Glomerular endothelial cell (primary cell): ENCODE measurements around the gene NLGN2. TPM values are rescaled to one million over a fixed set of nuclear protein-coding genes. Genes with fewer than 3 reads are reported as not detected.

Source experiments
- DNase-seq: peaks from one replicate; pipeline ENCODE4 v3.0.0-alpha.2; 2011; ENCODE audit warnings: low read depth, low spot score; ENCODE audit errors: extremely low read depth
- total RNA-seq: library from RNA; depleted of rRNA; stranded (reverse); fragments of >200 nt; gene quantifications from 2 replicates; pipeline ENCODE4 v1.2.3, GENCODE V29; 2015

NLGN2 gene
- total RNA-seq, 1 donor from 2014 or later: 21.7 TPM

GRCh38 chr17:7411427-7411750 is 3.7 kb downstream of the NLGN2 start:
- no peak for DNase-seq

- no peak for DNase-seq
Observed at GRCh38 chr17:7413346-7413985, 5.8 kb downstream of the NLGN2 start.

- DNase-seq: no peak
Observed at GRCh38 chr17:7414837-7415236, 7.2 kb downstream of the NLGN2 start.

- DNase-seq: no peak
Observed at GRCh38 chr17:7415784-7416183, 8.1 kb downstream of the NLGN2 start.

- DNase-seq: no peak
Observed at GRCh38 chr17:7416323-7416722, 8.7 kb downstream of the NLGN2 start.

GRCh38 chr17:7417056-7417655 is 9.5 kb downstream of the NLGN2 start:
- DNase-seq: no peak

GRCh38 chr17:7418472-7419152 is 11.0 kb downstream of the NLGN2 start:
- no peak for DNase-seq

GRCh38 chr17:7419819-7420610 is 12.4 kb downstream of the NLGN2 start, which contains the start of gene SPEM1:
Gene SPEM1 (plus strand): TSS chr17:7420324. CDS start chr17:7420385, 61 bp downstream.
- DNase-seq: no peak

GRCh38 chr17:7421186-7421585 is 13.5 kb downstream of the NLGN2 start:
- DNase-seq: no peak

GRCh38 chr17:7423679-7424078 is 16.0 kb downstream of the NLGN2 start:
- DNase-seq: no peak

GRCh38 chr17:7425316-7425715 is 17.7 kb downstream of the NLGN2 start, which contains the start of gene SPEM2:
Gene SPEM2 (plus strand): TSS chr17:7425616. CDS start chr17:7425689, 73 bp downstream.
- no peak for DNase-seq

GRCh38 chr17:7425756-7426155 is 18.1 kb downstream of the NLGN2 start:
- no peak for DNase-seq

GRCh38 chr17:7426203-7426863 is 18.7 kb downstream of the NLGN2 start:
- DNase-seq: no peak

GRCh38 chr17:7426896-7427489 is 19.3 kb downstream of the NLGN2 start:
- DNase-seq: no peak

- DNase-seq: no peak
Observed at GRCh38 chr17:7427549-7427948, 19.9 kb downstream of the NLGN2 start.

GRCh38 chr17:7428557-7428956 is 20.9 kb downstream of the NLGN2 start, which contains the start of gene SPEM3:
Gene SPEM3 (plus strand): TSS chr17:7428857. CDS start chr17:7428903, 46 bp downstream.
- DNase-seq: no peak

- DNase-seq: no peak
Observed at GRCh38 chr17:7429722-7430121, 22.1 kb downstream of the NLGN2 start.

GRCh38 chr17:7431231-7431630 is 23.6 kb downstream of the NLGN2 start:
- no peak for DNase-seq

- no peak for DNase-seq
Observed at GRCh38 chr17:7432296-7432695, 24.7 kb downstream of the NLGN2 start.
